Neutrophil (primary cell): Measurements from ENCODE around the gene L3MBTL3.

Experiments used
- H3K27ac ChIP-seq: fragments of 200-600 bp; sonication (generic); 2 replicates; pipeline ENCODE4 v1.5.1; 2016; ENCODE audit warnings: mild to moderate bottlenecking, moderate library complexity
- H3K27me3 ChIP-seq: fragments of 200-600 bp; sonication (generic); 2 replicates; pipeline ENCODE4 v1.6.0; 2016; ENCODE audit warnings: mild to moderate bottlenecking
- H3K36me3 ChIP-seq: fragments of 200-600 bp; sonication (generic); 2 replicates; pipeline ENCODE4 v1.5.1; 2017
- H3K4me1 ChIP-seq, 2 experiments: fragments of 200-600 bp in 1 of 2; sonication (generic) in 1 of 2; 1 replicate in 1 of 2; 2 replicates in 1 of 2; pipeline versions ENCODE4 v1.5.1 to v1.6.1; 2013 to 2016; ENCODE audit warnings: low read depth in 1 of 2, low read length in 1 of 2, mild to moderate bottlenecking in 1 of 2, moderate library complexity in 1 of 2; ENCODE audit not compliant: control insufficient read depth in 1 of 2, insufficient read depth in 1 of 2
- H3K4me3 ChIP-seq, 2 experiments: fragments of 200-600 bp in 1 of 2; sonication (generic) in 1 of 2; 1 replicate in 1 of 2; 2 replicates in 1 of 2; pipeline ENCODE4 v1.5.1; 2013 to 2016; ENCODE audit warnings: low read depth in 1 of 2, low read length in 1 of 2, mild to moderate bottlenecking in 1 of 2, moderate library complexity in 1 of 2
- H3K9me3 ChIP-seq: fragments of 200-600 bp; sonication (generic); 2 replicates; pipeline ENCODE4 v1.5.1; 2016
- CTCF ChIP-seq: fragments of 200-600 bp; sonication (generic); IDR thresholded peaks from 2 replicates; pipeline ENCODE4 v1.5.1; 2016; ENCODE audit warnings: antibody characterized with exemption

The L3MBTL3 gene

GRCh38 chr6:130018744-130019325 lies 454 bp downstream of the L3MBTL3 start:
- Histone ChIP-seq H3K9me3 (no peaks in the 10 kb centered on the region), H3K27me3 (no peaks in the 10 kb centered on the region), H3K4me3 (peak overlapping the region; percentile 72 to 99), H3K4me1 (peaks cover 6 to 11% of the 10 kb centered on the region in 2 experiments), H3K27ac (peak overlapping the region; percentile 84), H3K36me3 (no peaks in the 10 kb centered on the region)
- no peak for TF ChIP-seq CTCF

GRCh38 chr6:130019326-130020072 lies 1.1 kb downstream of the L3MBTL3 start:
- Histone ChIP-seq H3K9me3 (no peaks in the 10 kb centered on the region), H3K27me3 (no peaks in the 10 kb centered on the region), H3K4me1 (peaks cover 6 to 11% of the 10 kb centered on the region in 2 experiments), H3K4me3 (peak overlapping the region; percentile 81 to 99), H3K36me3 (no peaks in the 10 kb centered on the region), H3K27ac (peak overlapping the region; percentile 84)
- TF ChIP-seq CTCF, result no peak

GRCh38 chr6:130020073-130020906 lies 1.9 kb downstream of the L3MBTL3 start:
- H3K4me1 ChIP-seq, result peaks cover 6 to 11% of the 10 kb centered on the region in 2 experiments
- peaks cover 4% of the 10 kb centered on the region for H3K36me3 ChIP-seq
- no peak for TF ChIP-seq CTCF
- H3K27ac ChIP-seq, result peak overlapping the region; percentile 81
- no peaks in the 10 kb centered on the region for H3K9me3 ChIP-seq
- H3K27me3 ChIP-seq, result no peaks in the 10 kb centered on the region
- peak overlapping the region; percentile 81 to 99 for H3K4me3 ChIP-seq

GRCh38 chr6:130020907-130021629 lies 2.7 kb downstream of the L3MBTL3 start:
- Histone ChIP-seq H3K4me3 (peak overlapping the region; percentile 81 to 99), H3K27me3 (no peaks in the 10 kb centered on the region), H3K36me3 (peaks cover 9% of the 10 kb centered on the region), H3K9me3 (no peaks in the 10 kb centered on the region), H3K4me1 (peaks cover 6 to 11% of the 10 kb centered on the region in 2 experiments), H3K27ac (peak overlapping the region; percentile 81)
- peak; percentile 68 for TF ChIP-seq CTCF

- Histone ChIP-seq H3K27me3 (no peaks in the 10 kb centered on the region), H3K27ac (no peak overlapping the region), H3K4me3 (no peak overlapping the region), H3K9me3 (no peaks in the 10 kb centered on the region), H3K36me3 (peaks cover 9% of the 10 kb centered on the region), H3K4me1 (peaks cover 0 to 6% of the 10 kb centered on the region in 2 experiments)
- no peak for TF ChIP-seq CTCF
These were observed 8.5 kb downstream of the L3MBTL3 start for GRCh38 chr6:130026859-130027258.
